GM23338 (cell line): Measurements from ENCODE around the gene KLK1.

ENCODE experiments used
- CREB1 ChIP-seq: fragments of 250-450 bp; sonication (Bioruptor Pico); IDR thresholded peaks from 2 replicates; pipeline ENCODE4 v1.5.0; 2020; ENCODE audit warnings: low read depth, mild to moderate bottlenecking, moderate library complexity
- CTCF ChIP-seq, 2 experiments: fragments of 200-600 bp in 1 of 2; sonication (generic) in 1 of 2; conservative IDR thresholded peaks; 2 replicates each; pipeline versions ENCODE4 v1.5.1 to v1.6.1; 2016 to 2017; ENCODE audit warnings: antibody characterized with exemption in 2 of 2, low read depth in 2 of 2, mild to moderate bottlenecking in 2 of 2, moderate library complexity in 1 of 2
- ETS1 ChIP-seq: IDR thresholded peaks from 2 replicates; pipeline ENCODE4 v1.6.1; 2016; ENCODE audit warnings: antibody characterized with exemption
- EZH2 ChIP-seq: fragments of 200-600 bp; sonication (generic); IDR thresholded peaks from one replicate; pipeline ENCODE4 v1.8.0; 2017; ENCODE audit warnings: antibody characterized with exemption, mild to moderate bottlenecking, low read depth; ENCODE audit not compliant: unreplicated experiment
- EZH2phosphoT487 ChIP-seq: fragments of 200-600 bp; sonication (generic); IDR thresholded peaks from one replicate; pipeline ENCODE4 v1.8.1; 2018; ENCODE audit warnings: antibody characterized with exemption; ENCODE audit not compliant: unreplicated experiment
- JUNB ChIP-seq: IDR thresholded peaks from one replicate; pipeline ENCODE4 v1.6.1; 2016; ENCODE audit warnings: antibody characterized with exemption; ENCODE audit not compliant: unreplicated experiment
- NANOG ChIP-seq: IDR thresholded peaks from 2 replicates; pipeline ENCODE4 v1.6.1; 2016; ENCODE audit warnings: antibody characterized with exemption, borderline replicate concordance
- POLR2AphosphoS5 ChIP-seq: IDR thresholded peaks from 2 replicates; pipeline ENCODE4 v1.6.1; 2016; ENCODE audit warnings: antibody characterized with exemption, low read depth
- REST ChIP-seq: IDR thresholded peaks from one replicate; pipeline ENCODE4 v1.6.1; 2018; ENCODE audit warnings: antibody characterized with exemption; ENCODE audit not compliant: unreplicated experiment
- STAT1 ChIP-seq: IDR thresholded peaks from one replicate; pipeline ENCODE4 v1.6.1; 2016; ENCODE audit warnings: antibody characterized with exemption; ENCODE audit not compliant: unreplicated experiment
- ZNF114 ChIP-seq: fragments of 250-450 bp; sonication (Bioruptor Pico); IDR thresholded peaks from 2 replicates; pipeline ENCODE4 v1.5.0; 2020; ENCODE audit warnings: mild to moderate bottlenecking, moderate library complexity
- ZNF331 ChIP-seq: fragments of 250-450 bp; sonication (Bioruptor Pico); IDR thresholded peaks from 2 replicates; pipeline ENCODE4 v1.5.0; 2020; ENCODE audit warnings: low read depth, mild to moderate bottlenecking, moderate library complexity
- ZNF462 ChIP-seq: fragments of 250-450 bp; sonication (Bioruptor Pico); IDR thresholded peaks from 2 replicates; pipeline ENCODE4 v1.5.0; 2020; ENCODE audit warnings: mild to moderate bottlenecking, moderate library complexity

GRCh38 chr19:50776131-50776530 lies 47.5 kb downstream of the KLK1 start:
- TF ChIP-seq EZH2 (no peak), CTCF (conservative IDR thresholded peaks at IDR 0.05; ENCODE audit: low read depth in 2 of 2) (no peak), CREB1 (no peak), NANOG (no peak), REST (no peak), POLR2AphosphoS5 (no peak), JUNB (no peak), EZH2phosphoT487 (no peak), ETS1 (no peak), STAT1 (no peak), ZNF114 (CRISPR knock-in tag) (no peak), ZNF331 (no peak), ZNF462 (no peak)
